NCI-H82 treated with DMSO at 0.1 percent for 48 hours (cell line): ENCODE data around the gene TMEM30B.

ENCODE experiments used
- DNase-seq: peaks from one replicate; lab custom pipeline; 2025; ENCODE audit not compliant: unreplicated experiment; lab: John Stamatoyannopoulos, UW

The TMEM30B gene

DNA sequence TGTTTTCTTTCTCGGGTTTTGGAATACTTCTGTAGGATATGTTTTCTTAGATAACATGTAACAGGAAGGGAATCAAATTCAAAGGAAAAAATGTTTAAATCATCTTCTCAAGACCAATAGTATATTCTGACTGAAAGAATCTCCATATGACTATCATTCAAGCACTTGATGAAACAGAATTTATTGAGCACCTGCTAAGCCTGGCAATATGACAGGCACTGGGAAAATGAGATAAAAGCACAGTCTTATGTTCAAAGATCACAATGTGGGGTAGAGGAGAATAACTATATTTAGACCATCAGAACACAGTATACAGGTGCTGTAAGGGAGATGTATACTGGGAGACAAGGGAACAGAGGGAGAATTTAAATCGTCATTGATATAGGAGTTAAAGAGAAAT is 19.1 kb upstream of the TMEM30B start:
- DNase-seq, result no peak

DNA sequence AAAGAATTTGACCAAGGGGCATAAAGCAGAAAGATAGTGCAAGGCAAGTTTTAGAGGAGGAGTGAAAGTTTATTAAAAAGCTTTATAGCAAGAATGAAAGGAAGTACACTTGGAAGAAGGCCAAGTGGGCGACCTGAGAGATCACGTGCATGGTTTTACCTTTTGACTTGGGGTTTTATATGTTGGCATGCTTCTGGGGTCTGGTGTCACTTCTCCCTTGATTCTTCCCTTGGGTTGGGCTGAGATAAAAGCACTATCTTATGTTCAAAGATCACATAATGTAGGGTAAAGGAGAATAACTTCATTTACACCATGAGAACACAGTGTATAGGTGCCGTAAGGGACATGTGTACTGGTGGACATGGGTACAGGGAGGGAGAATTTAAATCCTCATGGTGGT is 17.7 kb upstream of the TMEM30B start:
- no peak for DNase-seq

DNA sequence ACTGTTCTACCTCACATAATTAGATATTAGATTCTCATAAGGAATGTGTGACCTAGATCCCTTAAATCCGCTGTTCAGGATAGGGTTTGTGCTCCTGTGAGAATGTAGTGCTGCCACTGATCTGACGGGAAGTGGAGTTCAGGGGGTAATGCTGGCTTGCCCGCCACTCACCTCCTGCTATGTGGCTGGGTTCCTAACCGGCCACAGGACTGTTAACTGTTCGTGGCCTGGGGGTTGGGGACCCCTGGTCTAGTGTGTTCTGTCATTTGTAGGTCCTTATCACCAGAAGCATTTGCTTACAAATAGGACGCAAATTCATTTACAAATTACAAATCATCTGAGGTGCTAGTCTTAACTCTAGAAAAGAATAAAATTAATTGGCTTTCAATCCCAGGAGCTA is 16.4 kb upstream of the TMEM30B start:
- no peak for DNase-seq

DNA sequence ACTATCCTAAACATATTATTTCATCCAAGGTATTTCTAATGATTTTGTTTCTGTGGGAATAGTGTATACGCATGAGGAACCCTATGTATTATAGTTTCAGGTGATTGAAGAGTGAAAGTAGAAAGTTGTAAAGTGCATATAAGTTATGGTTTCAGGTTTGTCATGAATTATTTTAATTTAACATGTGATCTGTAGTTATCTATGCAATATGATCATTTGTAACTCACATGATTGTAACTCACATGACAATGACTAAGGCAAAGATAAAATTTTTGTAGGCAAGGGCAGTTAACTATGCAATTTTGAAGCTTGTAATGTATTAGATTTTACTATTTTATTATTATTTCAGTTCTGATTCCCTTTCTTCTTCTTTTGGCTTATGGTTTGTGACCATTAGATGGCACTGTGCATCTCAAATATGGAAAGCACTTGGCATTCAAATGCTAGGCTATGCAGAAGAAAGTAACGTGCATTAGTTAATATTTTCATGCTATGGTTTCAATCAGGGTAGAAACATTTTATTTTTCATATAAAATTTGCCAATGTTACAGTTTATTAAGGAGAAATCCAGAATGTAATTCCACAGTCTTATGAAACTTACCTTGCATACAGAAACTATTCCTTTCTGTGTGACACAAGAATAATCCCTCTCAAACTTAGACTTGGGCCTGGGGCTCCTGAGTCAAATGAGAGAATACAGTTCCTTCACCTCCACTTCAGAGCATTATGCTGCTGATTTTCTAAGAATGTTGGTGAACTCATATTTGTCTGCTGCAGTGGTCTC is 15.8 kb upstream of the TMEM30B start:
- no peak for DNase-seq

DNA sequence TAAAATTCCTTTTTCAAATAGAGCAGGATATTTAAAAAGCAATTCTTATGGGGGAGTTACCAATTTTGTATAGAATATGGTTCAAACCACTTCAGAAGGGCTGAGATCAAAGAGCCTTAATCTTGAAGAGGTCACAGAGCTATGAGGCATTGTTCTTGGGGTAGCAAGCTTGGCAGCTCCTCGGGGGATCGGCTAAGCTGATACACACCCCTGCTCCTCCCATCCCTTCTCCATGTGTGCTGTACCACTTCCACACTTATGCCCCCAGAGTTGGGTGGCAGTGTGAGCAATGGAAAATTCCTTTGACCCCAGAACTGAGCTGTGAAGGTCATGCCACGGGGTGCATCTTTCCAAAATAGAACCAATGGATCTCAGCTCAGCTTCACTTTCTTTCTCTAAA is 15.0 kb upstream of the TMEM30B start:
- DNase-seq, result no peak

DNA sequence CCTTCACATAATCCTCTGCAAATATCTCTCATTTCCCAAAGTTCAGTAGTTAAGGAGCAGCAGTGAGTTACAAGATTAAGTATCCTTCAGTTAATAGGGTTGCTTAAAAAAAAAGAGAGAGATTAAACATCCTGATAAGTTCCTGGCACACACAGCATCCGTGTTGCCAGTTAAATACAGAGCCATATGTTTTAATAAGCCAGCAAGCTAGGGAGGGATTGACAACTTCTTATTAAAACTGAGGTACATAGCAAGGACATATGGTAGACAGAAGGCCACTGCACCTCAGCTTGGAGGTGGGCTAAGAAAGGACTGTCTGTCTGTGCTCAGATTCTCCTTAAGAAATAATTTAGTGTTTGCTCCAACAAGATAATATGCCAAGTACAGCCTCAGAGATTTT is 9.6 kb upstream of the TMEM30B start:
- DNase-seq, result peak; percentile 90

DNA sequence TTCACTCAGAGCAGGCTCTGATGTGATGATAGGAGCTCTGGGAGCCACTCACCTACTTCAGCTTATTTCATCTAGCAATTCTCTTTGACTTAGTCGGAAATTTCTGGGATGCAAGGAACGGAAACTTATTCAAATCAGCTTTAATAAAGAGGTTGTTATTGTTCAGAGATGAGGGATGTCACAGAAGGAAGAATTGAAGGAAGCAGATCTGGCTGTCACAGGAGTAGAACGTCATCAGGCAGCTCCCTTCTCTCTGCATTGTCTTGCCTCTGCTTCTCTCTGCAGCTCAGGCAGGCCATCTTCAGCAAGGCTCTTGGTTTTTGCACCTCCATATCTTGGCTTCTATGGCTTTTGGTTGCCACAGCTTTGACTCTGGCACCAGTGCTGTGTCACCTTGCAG is 7.6 kb upstream of the TMEM30B start:
- no peak for DNase-seq

DNA sequence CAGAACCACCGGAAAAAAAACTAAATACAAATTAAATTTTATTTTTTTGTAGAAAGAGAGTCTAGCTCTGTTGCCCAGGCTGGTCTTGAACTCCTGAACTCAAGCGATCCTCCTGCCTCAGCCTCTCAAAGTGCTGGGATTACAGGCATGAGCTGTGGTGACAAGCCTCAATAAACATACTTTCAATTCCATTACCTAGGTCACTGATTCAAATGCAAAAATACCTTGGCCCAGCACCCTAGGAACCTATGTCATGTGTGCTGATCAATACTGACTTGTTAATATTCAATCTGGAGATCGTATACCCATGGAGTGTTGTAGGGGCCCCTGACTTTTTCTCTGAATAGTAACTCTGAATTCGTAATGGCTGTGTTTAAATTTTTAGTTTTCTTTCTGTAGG is 7.1 kb upstream of the TMEM30B start:
- DNase-seq, result no peak

DNA sequence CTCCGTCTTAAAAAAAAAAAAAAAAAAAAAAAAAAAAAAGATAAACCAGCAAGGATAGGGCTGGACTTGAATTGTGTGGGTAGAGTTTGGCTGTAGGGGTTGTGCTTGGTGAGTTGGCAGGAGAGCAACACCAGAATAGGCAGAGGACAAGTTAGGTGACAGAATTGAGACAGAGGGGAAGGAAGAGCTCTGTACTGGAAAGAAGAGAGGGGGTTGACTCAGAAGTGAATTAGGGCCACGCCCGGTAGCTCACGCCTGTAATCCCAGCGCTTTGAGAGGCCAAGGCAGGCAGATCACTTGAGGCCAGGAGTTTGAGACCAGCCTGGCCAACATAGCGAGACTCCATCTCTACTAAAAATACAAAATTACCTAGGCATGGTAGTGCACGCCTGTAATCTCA is 6.1 kb upstream of the TMEM30B start:
- DNase-seq, result no peak

DNA sequence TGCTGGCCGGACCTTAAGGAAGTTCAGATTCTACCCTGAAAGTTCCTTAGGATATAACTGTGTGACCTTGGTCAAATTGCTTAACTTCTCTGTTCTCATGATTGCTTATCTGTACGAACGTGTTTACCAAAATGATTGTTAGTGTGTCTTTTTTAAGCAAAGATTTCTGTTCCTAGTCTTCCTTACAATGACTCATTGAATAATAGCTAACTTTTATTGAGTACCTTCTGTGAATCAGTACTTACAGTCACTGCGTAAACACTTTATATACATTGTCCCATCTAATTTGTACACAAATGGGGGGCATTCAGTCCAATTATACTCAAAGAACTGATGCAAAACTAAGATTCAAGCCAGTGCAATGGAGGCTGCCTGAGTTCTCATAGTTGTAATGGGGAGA is 4.2 kb upstream of the TMEM30B start:
- no peak for DNase-seq

DNA sequence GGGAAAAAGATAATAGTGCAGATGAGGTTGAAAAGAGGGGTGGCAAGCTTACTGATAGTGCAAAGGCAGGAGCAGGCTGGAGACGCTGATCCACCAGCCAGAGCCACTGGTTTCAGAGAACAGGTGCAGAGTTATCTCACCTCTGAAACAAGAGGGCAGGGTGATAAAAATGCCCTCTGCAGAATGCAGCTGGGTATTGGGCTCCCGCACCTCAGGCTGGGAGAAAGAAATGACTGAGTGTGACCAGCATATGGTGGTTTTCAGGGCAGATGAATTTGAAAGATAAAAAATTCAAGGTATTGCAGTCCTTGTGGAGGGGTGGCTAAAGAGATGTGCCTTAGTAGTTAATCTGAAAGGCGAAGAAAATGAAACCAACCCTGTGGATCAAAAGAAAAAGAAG is 2.9 kb upstream of the TMEM30B start:
- DNase-seq, result no peak

DNA sequence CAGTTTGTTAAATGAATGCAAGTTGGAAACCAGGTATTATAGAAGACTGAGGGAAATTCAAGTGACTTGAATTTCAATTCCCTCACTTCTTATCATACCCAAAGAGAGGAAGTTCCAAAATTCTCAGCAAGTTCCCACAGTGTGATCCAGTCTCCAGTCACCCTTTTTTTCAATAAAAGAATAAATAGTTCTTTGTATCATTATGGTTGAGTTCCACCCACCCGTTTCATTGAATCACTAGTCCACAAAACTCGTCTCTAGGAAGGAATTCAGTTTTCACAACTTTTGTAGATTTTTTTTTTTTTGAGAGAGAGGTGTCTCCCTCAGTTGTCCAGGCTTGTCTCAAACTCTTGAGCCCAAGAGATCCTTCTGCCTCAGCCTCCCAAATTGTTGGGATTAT is 1.6 kb upstream of the TMEM30B start:
- DNase-seq, result no peak

DNA sequence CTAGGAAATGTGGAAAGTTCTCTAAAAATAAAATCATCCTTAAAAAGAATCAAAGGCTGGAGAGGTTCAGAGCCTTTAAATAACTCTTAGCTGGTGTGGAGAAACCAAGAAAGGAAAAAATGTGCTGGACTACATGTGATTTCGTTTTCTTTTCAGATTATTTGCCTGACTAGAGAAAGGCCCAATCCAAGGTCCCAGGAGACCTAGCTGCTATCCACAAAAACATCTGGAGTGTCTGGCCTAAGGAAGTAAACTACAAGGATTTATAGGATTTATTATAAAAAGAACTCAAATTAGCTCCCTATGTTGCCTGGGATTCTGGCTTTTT is 774 bp upstream of the TMEM30B start:
- DNase-seq, result no peak

DNA sequence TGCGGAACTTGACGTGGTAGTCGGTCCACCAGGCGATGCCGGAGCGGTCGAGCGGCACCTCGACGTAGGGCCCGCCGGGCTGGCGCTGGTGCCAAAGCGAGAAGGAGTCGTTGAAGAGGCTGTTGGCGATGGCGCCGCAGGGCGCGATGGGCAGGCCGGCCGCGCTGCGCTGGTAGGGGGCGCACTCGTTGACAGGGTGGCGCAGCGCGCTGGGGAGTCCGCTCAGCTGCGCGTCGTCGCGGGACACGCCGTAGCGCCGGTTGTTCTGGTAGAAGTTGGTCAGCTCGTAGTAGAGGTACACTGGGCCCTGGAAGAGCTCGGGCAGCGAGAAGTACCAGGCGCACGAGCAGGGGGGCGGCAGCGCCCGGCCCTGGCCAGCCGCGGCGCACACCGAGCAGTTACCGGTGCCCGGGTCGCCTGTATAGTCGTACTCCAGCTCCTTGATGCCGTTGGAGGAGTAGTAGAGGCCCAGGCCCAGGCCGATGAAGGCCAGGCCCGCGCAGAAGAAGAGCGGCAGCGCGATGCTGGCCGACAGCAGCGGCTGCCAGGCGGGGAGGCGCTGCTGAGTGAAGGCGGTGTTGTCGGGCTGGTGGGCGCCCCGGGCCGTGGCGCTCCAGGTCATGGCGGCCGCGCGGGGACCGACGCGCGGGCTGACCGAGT is 482 bp downstream of the TMEM30B start:
- no peak for DNase-seq

DNA sequence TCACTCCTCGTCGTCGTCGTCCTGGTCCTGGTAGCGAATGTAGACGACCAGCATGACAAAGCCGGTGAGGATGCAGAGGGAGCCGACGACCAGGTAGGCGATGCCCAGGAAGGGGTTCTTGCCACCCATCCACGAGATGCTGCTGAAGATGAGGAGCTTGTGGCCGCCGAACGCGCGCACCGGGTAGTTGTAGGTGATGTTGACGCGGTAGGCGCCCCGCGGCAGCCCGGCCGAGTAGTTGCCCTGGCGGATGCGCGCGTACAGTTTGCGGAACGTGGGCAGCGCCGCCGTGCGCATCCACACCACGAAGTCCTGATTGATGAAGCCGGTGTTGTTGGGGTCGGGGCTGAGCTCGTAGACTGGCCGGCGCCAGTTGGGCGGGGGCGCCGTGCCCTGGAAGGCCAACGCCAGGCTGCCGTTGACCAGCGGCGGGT is 1.0 kb downstream of the TMEM30B start:
- no peak for DNase-seq

DNA sequence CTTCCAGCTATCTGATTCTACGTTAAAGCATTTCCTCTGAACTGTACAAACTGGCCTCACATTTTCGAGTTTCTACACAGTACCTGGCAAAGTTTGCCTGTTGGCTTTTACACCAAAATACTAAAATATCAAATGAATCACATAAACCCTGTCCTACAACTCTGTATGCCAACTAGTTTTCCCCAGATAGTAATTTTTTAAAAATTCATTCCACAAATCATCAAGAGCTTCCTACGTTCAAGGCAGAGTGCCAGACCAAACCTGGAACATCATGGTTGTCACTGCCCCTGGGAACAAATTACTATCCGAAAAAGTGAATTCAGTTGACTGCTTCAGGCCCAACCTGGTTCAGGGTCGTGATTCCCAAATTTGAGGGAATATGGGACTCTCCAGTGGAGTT is 2.1 kb downstream of the TMEM30B start:
- DNase-seq, result no peak

DNA sequence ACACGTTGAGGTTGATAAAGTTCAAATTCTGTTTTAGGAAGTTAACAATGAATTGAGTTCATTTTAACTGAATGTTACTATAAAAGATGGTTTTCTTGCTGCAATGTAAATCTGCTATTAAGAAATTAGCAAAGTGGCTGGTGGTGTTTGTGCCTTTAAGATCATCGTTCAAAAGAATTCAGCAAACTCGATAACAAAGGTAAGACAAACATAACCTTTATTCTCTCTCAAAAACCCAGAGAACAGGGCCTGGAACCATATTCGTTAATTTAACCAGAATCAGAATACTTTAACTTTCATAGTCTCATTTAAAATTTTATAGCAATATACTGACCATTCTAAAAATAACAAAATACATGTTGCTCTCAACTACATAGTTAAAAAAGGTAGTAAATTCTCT is 3.4 kb downstream of the TMEM30B start:
- DNase-seq, result no peak

DNA sequence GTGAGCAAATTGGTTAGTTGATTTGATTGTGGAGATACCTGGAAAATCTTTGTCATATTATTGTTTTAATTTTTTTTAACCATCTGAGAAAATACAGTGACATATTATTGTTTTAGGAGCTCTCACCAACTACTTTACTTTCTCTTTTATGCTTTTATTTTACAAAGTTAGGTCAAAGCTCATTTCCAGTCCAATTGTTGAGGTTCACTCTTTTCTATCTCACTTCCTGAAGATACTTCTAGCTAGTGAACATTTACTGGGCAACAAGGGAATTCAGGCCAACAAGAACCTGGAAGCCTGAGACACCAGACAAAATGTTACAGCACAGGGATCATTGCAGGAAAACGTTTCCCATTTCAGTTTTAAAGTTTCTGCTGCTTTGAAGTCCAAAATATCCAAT is 3.9 kb downstream of the TMEM30B start:
- DNase-seq, result no peak

DNA sequence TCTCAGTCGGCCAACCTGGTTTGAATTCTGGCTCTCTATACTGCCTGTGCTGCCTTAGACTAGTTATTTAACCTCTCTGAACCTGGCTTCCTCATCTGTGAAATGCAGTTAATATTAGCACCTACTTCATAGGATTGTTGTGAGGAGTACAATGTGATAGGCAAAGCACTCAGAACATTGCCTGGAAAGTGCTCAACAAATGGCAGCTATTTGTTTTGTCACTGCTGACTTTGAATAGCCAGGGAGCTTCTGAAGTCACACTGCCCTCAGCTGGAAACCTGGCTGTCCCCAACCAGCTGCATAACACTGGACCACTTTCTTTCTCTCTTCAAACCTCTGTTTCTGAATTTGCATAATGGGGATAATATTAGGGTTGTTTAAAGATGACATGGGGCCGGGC is 9.6 kb downstream of the TMEM30B start:
- no peak for DNase-seq

DNA sequence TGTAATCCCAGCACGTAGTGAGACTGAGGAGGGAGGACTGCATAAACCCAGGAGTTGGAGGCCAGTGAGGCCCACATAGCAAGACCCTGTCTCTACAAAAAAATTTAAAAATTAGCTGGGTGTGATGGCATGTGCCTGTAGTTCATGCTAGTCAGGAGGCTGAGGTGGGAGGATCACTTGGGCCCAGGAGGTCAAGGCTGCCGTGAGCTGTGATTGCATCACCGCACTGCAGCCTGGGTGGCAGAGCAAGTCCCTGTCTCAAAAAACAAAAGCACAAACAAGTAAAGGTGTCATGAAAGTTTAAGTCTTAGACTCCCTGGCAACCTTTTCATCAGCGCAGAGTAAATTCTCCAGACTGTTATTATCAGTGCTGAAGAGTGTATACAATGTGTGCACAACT is 10.4 kb downstream of the TMEM30B start:
- DNase-seq, result no peak

DNA sequence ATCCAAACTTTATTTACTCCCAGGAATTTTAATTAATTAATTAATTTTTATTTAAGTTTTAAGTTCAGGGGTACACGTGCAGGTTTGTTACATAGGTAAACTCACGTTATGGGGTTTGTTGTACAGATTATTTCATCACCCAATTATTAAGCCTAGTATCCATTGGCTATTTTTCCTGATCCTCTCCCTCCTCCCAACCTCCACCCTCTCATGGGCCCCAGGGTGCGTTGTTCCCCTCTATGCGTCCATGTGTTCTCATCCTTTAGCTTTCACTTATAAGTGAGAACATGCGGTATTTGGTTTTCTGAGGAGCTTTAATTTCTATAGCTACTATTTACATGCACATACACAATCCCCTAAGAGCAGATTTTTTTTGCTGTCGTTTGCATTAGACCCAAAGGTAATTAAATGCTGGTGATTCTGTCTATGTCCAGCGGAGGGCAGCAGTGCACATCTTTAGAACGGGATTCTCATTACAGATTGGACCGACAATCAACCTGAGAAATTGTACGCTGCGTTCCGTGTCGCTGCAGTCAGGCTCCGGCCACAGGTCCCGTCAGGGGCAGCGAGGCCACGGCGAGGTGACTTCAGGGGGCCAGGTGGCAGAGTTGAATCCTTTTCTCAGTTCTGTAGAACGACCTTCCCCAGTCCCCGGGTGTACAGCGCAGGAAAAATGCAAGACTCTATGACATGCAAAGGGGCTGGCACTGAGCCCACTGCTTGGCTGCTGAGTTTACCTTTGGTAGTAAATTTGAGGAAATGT is 11.6 kb downstream of the TMEM30B start:
- DNase-seq, result peak; percentile 61

DNA sequence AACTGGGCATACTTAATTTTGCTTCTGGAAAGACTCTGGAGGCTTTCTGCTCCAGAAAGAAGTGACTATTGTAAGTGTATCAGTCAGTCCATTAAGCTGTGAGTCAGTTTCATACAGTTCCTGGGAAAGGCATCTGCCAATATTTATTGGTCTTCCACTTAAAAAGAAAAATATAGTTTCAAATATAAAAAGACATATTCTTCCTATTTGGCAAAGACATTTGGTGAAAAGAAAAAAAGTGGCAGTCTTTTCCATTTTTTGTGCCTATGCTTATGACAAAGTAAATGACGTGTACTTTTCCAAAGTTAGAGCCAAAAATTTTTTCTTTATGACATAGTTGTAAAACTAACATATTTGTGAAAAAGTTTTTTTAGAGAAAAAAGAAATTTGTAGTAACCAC is 12.3 kb downstream of the TMEM30B start:
- DNase-seq, result no peak
